Spleen (tissue), 11 donors: Measurements from ENCODE around the gene ANKRD44. TPM values are rescaled to one million over a fixed set of nuclear protein-coding genes. Genes with fewer than 3 reads are reported as not detected.

Experiments used
- DNase-seq: peaks from one replicate; pipeline ENCODE4 v3.0.0-alpha.2; 2020
- H3K27ac ChIP-seq, 8 donors: fragments of 200-600 bp; sonication (generic) in 7 of 8; 1 replicate in 4 of 8; 2 replicates in 4 of 8; pipeline versions ENCODE4 v1.5.0 to v1.8.0; 2016 to 2021; ENCODE audit warnings: inconsistent platforms in 4 of 8, mild to moderate bottlenecking in 4 of 8, moderate library complexity in 1 of 8
- H3K27me3 ChIP-seq, 7 donors: fragments of 200-600 bp; sonication (generic) in 6 of 7; replicated peaks in 1 of 7; 1 replicate in 4 of 7; 2 replicates in 3 of 7; pipeline versions ENCODE4 v1.5.0 to v1.8.0; 2016 to 2021; ENCODE audit warnings: inconsistent platforms in 3 of 7, mild to moderate bottlenecking in 1 of 7
- H3K36me3 ChIP-seq, 6 donors: fragments of 200-600 bp; sonication (generic) in 5 of 6; 1 replicate in 4 of 6; 2 replicates in 2 of 6; pipeline versions ENCODE4 v1.5.0 to v1.8.0; 2016 to 2021; ENCODE audit warnings: inconsistent platforms in 2 of 6
- H3K4me1 ChIP-seq, 6 donors: fragments of 200-600 bp; sonication (generic) in 5 of 6; 1 replicate in 3 of 6; 2 replicates in 3 of 6; pipeline versions ENCODE4 v1.5.0 to v1.8.0; 2016 to 2021; ENCODE audit warnings: inconsistent platforms in 3 of 6
- H3K4me3 ChIP-seq, 8 donors: fragments of 200-600 bp; sonication (generic) in 7 of 8; 1 replicate in 4 of 8; 2 replicates in 4 of 8; pipeline versions ENCODE4 v1.5.0 to v1.8.0; 2016 to 2021; ENCODE audit warnings: inconsistent platforms in 4 of 8, mild to moderate bottlenecking in 4 of 8, moderate library complexity in 2 of 8
- H3K9me3 ChIP-seq, 8 donors: fragments of 200-600 bp; sonication (generic) in 7 of 8; 1 replicate in 4 of 8; 2 replicates in 4 of 8; pipeline versions ENCODE4 v1.5.0 to v1.8.0; 2016 to 2021; ENCODE audit warnings: inconsistent platforms in 4 of 8
- CTCF ChIP-seq, 11 experiments: fragments of 200-600 bp in 7 of 11; fragments of 450-650 bp in 4 of 11; sonication (generic) in 4 of 11; IDR thresholded peaks in 8 of 11; conservative IDR thresholded peaks in 3 of 11; 1 replicate in 7 of 11; 2 replicates in 4 of 11; pipeline versions ENCODE4 v1.4.0 to v1.8.0; 2016 to 2021; ENCODE audit warnings: antibody characterized with exemption in 11 of 11, inconsistent platforms in 4 of 11, mild to moderate bottlenecking in 1 of 11
- POLR2A ChIP-seq, 3 donors: fragments of 450-650 bp; IDR thresholded peaks; one replicate each; pipeline ENCODE4 v1.5.1; 2017; ENCODE audit warnings: antibody characterized with exemption in 3 of 3, mild to moderate bottlenecking in 1 of 3
- POLR2AphosphoS5 ChIP-seq, 3 donors: sonication (generic); formaldehyde crosslinking; IDR thresholded peaks; one replicate each; pipeline ENCODE4 v1.5.1; 2017; ENCODE audit warnings: antibody characterized with exemption in 3 of 3
- WGBS, 5 donors: extraction: QIAGEN DNeasy Blood & Tissue Kit in 3 of 5; methylation state at CpG; one replicate each; pipeline versions ENCODE4 v1.1.5 to v1.1.7; 2013 to 2018; 5-methylcytosine and 5-hydroxymethylcytosine counted together
- intact Hi-C: fragments of 100-400 bp; cut with DNase I; formaldehyde crosslinking; loops from one replicate; pipeline ENCODE4 v1.15.0; 2023; ENCODE audit warnings: low total_unique reads
- polyA plus RNA-seq, 3 donors: library from polyadenylated mRNA; stranded (reverse); fragments of 200-250 nt; gene quantifications; one replicate each; pipeline ENCODE4 v1.2.1, GENCODE V29; 2013
- total RNA-seq, 7 donors: library from RNA; depleted of rRNA in 3 of 7; stranded (reverse); fragments of >200 nt in 3 of 7; fragmentation: NEBNext Ultra II Directional in 4 of 7; extraction: Animal tissue kit (Norgen Biotek cat#: 25700) in 4 of 7; gene quantifications; one replicate each; pipeline versions ENCODE4 v1.1.0 to v1.2.1, GENCODE V29; 2016 to 2021
- donor health status: healthy with polysubstance abuse.
- donor health status: DM: no; HTN: no; CAD: no; lungs with moderate emphysema.
- donor health status: DM: no; HTN: no; CAD: no.
- donor health status: Bipolar disorder and iron deficiency.
- donor health status: healthy.
- donor health status: DM: no; HTN: no; CAD: no.
- donor health status: DM: yes; HTN: yes; CAD: no.

ANKRD44 gene
- total and polyA plus RNA-seq, 10 donors: 16.0 to 183 (median 140) TPM

DNA sequence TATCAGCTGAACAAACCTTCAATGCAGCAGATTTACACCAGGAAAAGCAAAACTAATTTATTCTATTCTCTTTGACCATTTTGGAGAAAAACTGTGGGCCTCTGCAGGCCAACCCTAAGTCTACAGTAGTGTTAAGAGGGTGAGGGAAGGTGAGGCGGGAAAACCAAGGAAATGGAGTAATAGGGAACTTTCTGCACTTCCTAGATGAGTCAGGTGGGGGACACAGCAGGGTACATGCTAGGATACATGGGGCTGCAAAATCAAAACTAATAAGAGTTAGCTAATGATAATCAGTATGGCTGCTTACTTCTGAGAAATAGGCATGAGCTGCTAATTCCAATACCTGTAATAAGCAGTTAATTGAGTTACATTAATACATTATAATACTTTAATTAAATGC lies 318.1 kb downstream of the ANKRD44 start:
- H3K27ac ChIP-seq: no peak overlapping the region

GRCh38 chr2:196990788-196991461 lies 319.7 kb downstream of the ANKRD44 start:
- no peak for DNase-seq
- Histone ChIP-seq H3K27me3 (no peaks in the 10 kb centered on the region), H3K4me3 (no peak overlapping the region), H3K9me3 (no peaks in the 10 kb centered on the region), H3K27ac (no peak overlapping the region), H3K36me3 (peaks cover 0 to 75% (median 44%) of the 10 kb centered on the region in 6 donors), H3K4me1 (peaks cover 3 to 45% (median 25%) of the 10 kb centered on the region in 6 donors)
- intact Hi-C loops: no loop called here
- TF ChIP-seq CTCF (IDR thresholded peaks at IDR 0.05 in 8 of 11, conservative IDR thresholded peaks at IDR 0.05 in 3 of 11) (no peak), POLR2AphosphoS5 (IDR thresholded peaks at IDR 0.05) (no peak), POLR2A (IDR thresholded peaks at IDR 0.05) (no peak)
- 93 to 98% (median 95%) methylated on average over 10 of the region's 10 CpGs for WGBS, 5 donors

More for the DNA sequence above, 318.1 kb downstream of the ANKRD44 start:
- no peak for DNase-seq
- intact Hi-C loops: no loop called here
- no peaks in the 10 kb centered on the region for H3K9me3 ChIP-seq
- WGBS, 5 donors: 63 to 88% (median 67%) methylated on average over 1 of the region's 1 CpG
- H3K4me1 ChIP-seq: peaks cover 3 to 36% (median 20%) of the 10 kb centered on the region in 6 donors
- no peak overlapping the region for H3K4me3 ChIP-seq
- H3K36me3 ChIP-seq: peaks cover 0 to 87% (median 49%) of the 10 kb centered on the region in 6 donors
- TF ChIP-seq CTCF (IDR thresholded peaks at IDR 0.05 in 8 of 11, conservative IDR thresholded peaks at IDR 0.05 in 3 of 11): no peak
- TF ChIP-seq POLR2AphosphoS5 (IDR thresholded peaks at IDR 0.05): no peak
- TF ChIP-seq POLR2A (IDR thresholded peaks at IDR 0.05): no peak
- H3K27me3 ChIP-seq: no peaks in the 10 kb centered on the region

DNA sequence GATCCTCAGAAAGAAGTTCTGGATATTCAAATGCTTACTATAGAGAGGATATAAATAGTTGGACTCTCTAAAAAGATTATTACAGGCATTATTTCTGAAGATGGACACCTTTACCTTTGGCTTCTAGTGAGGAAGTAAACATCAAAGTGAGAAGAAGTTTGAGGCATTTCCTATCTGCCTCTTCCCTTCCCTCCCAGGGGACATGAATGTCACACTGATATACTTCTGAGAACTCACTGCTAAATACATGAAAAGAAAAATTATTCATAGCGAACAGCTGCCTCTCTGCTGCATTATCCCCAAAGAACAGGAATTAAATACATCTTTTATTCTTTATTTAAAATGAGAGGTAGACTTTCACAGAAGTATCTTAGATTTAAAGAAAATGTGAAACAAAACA lies 320.5 kb downstream of the ANKRD44 start:
- no peaks in the 10 kb centered on the region for H3K9me3 ChIP-seq
- H3K27ac ChIP-seq: peak overlapping the region in 1 of 8 donors; percentile 17
- peaks cover 3 to 48% (median 25%) of the 10 kb centered on the region in 6 donors for H3K4me1 ChIP-seq
- peaks cover 0 to 75% (median 40%) of the 10 kb centered on the region in 6 donors for H3K36me3 ChIP-seq
- TF ChIP-seq POLR2A (IDR thresholded peaks at IDR 0.05) (no peak), POLR2AphosphoS5 (IDR thresholded peaks at IDR 0.05) (no peak), CTCF (IDR thresholded peaks at IDR 0.05 in 8 of 11, conservative IDR thresholded peaks at IDR 0.05 in 3 of 11) (no peak)
- 73 to 91% (median 80%) methylated on average over 1 of the region's 1 CpG for WGBS, 5 donors
- no peaks in the 10 kb centered on the region for H3K27me3 ChIP-seq
- intact Hi-C loops: no loop called here
- H3K4me3 ChIP-seq: no peak overlapping the region
- no peak for DNase-seq

DNA sequence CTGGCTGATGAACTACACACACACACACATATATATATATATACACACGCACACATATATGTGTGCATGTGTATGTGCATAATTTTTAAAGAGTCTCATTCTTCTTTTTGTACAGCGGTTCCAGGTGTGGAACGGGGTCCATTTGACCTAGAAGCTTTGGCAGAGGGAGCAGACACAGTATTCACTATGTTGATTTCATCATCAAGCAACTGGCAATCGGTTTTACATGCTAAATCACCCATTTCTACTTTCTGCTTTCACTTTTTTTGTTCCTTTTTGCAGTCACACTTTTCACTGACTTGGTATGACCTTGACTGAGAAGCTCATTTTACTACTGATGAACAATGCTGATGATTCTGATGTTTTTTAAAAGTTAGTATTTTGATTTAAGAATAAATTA lies 321.1 kb downstream of the ANKRD44 start:
- DNase-seq: no peak
- peak overlapping the region in 2 of 8 donors; percentile 5 to 17 for H3K27ac ChIP-seq
- H3K4me3 ChIP-seq: no peak overlapping the region
- H3K27me3 ChIP-seq: no peaks in the 10 kb centered on the region
- intact Hi-C loops: no loop called here
- no peaks in the 10 kb centered on the region for H3K9me3 ChIP-seq
- peaks cover 3 to 54% (median 25%) of the 10 kb centered on the region in 6 donors for H3K4me1 ChIP-seq
- TF ChIP-seq CTCF (IDR thresholded peaks at IDR 0.05 in 8 of 11, conservative IDR thresholded peaks at IDR 0.05 in 3 of 11) (no peak), POLR2A (IDR thresholded peaks at IDR 0.05) (no peak), POLR2AphosphoS5 (IDR thresholded peaks at IDR 0.05) (no peak)
- WGBS, 5 donors: 62 to 86% (median 79%) methylated on average over 4 of the region's 4 CpGs
- peaks cover 0 to 75% (median 36%) of the 10 kb centered on the region in 6 donors for H3K36me3 ChIP-seq
